Vagina (tissue), 2 donors: ENCODE measurements around the gene SSU72. TPM values are rescaled to one million over a fixed set of nuclear protein-coding genes. Genes with fewer than 3 reads are reported as not detected.

Experiments
- DNase-seq, 2 donors: peaks; one replicate each; pipeline ENCODE4 v3.0.0-alpha.2; 2017; ENCODE audit errors: extremely low spot score in 2 of 2
- H3K27ac ChIP-seq: fragments of 200-600 bp; sonication (generic); one replicate; pipeline ENCODE4 v1.5.1; 2019
- H3K27me3 ChIP-seq: fragments of 200-600 bp; sonication (generic); one replicate; pipeline ENCODE4 v1.5.1; 2019
- H3K36me3 ChIP-seq, 2 donors: fragments of 200-600 bp; sonication (generic); one replicate each; pipeline ENCODE4 v1.5.1; 2017 to 2019
- H3K4me1 ChIP-seq: fragments of 200-600 bp; sonication (generic); one replicate; pipeline ENCODE4 v1.5.1; 2019
- H3K4me3 ChIP-seq, 2 donors: fragments of 200-600 bp; sonication (generic); 1 replicate in 1 of 2; 2 replicates in 1 of 2; pipeline ENCODE4 v1.5.1; 2016 to 2019
- H3K9me3 ChIP-seq: fragments of 200-600 bp; sonication (generic); one replicate; pipeline ENCODE4 v1.5.1; 2019
- CTCF ChIP-seq, 3 experiments: fragments of 450-650 bp in 2 of 3; fragments of 200-600 bp in 1 of 3; sonication (generic) in 1 of 3; IDR thresholded peaks; one replicate each; pipeline ENCODE4 v1.5.1; 2017 to 2019; ENCODE audit warnings: antibody characterized with exemption in 3 of 3, mild to moderate bottlenecking in 2 of 3, moderate library complexity in 2 of 3
- POLR2A ChIP-seq, 2 donors: fragments of 450-650 bp; IDR thresholded peaks; one replicate each; pipeline ENCODE4 v1.6.1; 2017; ENCODE audit warnings: antibody characterized with exemption in 2 of 2, mild to moderate bottlenecking in 2 of 2, moderate library complexity in 2 of 2
- POLR2AphosphoS5 ChIP-seq, 2 donors: sonication (generic); formaldehyde crosslinking; IDR thresholded peaks; one replicate each; pipeline ENCODE4 v1.9.0; 2017; ENCODE audit warnings: antibody characterized with exemption in 2 of 2, mild to moderate bottlenecking in 2 of 2, low read depth in 1 of 2; ENCODE audit not compliant: insufficient read depth in 1 of 2
- intact Hi-C: fragments of 100-400 bp; cut with DNase I; formaldehyde crosslinking; loops from one replicate; pipeline ENCODE4 v1.15.1; 2023
- total RNA-seq: library from RNA; depleted of rRNA; stranded (reverse); fragments of >200 nt; gene quantifications from one replicate; pipeline ENCODE4 v1.2.3, GENCODE V29; 2016

Gene SSU72
- total RNA-seq, 1 donor from 2014 or later = 105 TPM

DNA sequence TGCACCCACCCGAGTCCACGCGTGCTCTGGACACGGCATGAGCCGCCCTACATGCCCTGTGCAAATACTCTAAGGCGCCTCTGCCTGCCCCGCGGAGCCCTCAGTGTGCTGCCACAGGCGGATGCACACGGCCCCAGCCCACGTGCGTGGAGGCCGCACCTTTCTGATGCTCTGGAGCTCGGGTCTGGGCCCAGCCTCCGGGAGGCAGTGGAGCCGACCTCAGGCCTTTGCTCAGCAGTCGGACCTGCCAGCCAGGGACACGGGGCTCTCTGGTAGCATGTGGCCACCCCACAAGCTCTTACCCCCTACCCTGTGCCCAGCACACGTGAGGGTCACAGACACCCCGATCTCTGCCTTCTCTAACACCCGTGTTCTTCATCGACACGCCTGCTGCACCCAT is 36.3 kb downstream of the SSU72 start:
- no peaks in the 10 kb centered on the region for H3K9me3 ChIP-seq
- no peaks in the 10 kb centered on the region for H3K36me3 ChIP-seq
- TF ChIP-seq POLR2AphosphoS5 (IDR thresholded peaks at IDR 0.05; ENCODE audit: insufficient read depth in 1 of 2, low read depth in 1 of 2) (no peak), POLR2A (IDR thresholded peaks at IDR 0.05) (no peak), CTCF (IDR thresholded peaks at IDR 0.05) (no peak)
- peaks cover 22% of the 10 kb centered on the region for H3K4me1 ChIP-seq
- no peak overlapping the region for H3K4me3 ChIP-seq
- H3K27me3 ChIP-seq = no peaks in the 10 kb centered on the region
- intact Hi-C loops = no loop called here
- no peak for DNase-seq
- no peak overlapping the region for H3K27ac ChIP-seq

DNA sequence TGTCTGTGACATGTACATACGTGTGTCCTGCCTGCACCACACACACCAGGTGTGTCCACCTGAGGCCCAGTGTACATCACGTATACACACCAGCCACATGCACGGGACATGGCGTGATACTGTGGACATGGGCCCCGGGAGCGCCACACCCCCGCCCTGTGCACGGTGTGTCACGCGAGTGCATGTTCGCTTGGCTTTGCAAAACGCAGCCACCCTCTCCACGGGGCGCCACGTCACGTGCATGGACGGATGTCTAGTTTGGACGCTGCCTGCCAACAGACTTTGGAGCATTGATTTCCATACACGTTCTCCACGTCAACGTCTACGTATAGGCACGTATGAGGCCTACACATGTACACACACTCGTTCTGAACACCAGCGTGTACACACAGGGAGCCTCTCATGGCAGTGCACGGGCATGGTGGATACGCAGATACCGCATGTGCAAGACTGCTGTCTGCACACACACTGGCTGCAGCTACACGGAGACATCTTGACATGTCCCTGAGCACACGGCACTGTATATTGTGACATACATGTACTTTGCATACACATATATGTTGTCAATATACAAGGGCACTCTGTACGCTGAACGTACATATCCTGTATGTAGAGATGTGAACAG is 36.9 kb downstream of the SSU72 start:
- no peaks in the 10 kb centered on the region for H3K36me3 ChIP-seq
- H3K27ac ChIP-seq = no peak overlapping the region
- no peak for DNase-seq
- intact Hi-C loops = no loop called here
- H3K4me1 ChIP-seq = peaks cover 22% of the 10 kb centered on the region
- no peaks in the 10 kb centered on the region for H3K9me3 ChIP-seq
- TF ChIP-seq CTCF (IDR thresholded peaks at IDR 0.05) (no peak), POLR2A (IDR thresholded peaks at IDR 0.05) (no peak), POLR2AphosphoS5 (IDR thresholded peaks at IDR 0.05; ENCODE audit: insufficient read depth in 1 of 2, low read depth in 1 of 2) (no peak)
- H3K27me3 ChIP-seq = no peaks in the 10 kb centered on the region
- H3K4me3 ChIP-seq = no peak overlapping the region

DNA sequence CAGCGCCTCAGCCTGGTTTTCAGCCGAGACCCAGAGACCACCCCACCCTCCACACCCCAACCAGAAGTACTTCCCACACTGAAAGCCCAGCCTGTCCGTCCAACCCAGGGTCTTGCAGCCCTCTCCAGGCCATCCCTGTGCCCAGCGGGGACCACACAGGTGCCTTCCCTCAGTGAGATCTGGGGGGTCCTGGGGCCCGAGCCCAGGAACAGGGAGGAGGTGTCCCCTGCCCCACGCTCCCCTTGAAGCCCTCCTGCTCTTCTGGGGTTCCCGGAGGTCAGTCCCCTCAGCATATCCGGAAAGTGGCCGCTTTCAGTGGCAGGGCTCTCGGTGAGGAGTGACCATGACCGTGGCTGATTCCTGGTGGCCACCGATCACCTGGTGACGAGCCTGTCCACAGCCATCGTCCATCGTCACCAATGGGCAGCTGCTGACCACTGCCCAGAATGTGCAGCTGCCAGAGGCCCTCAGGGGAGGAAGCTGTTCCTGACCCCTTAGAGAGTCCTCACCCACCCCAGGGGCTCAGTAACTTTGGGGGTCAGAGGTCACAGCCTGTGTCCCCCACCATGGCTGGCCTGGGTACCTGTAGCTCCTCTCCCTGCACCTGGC is 37.6 kb downstream of the SSU72 start:
- no peak overlapping the region for H3K27ac ChIP-seq
- H3K36me3 ChIP-seq = no peaks in the 10 kb centered on the region
- no peak overlapping the region for H3K4me3 ChIP-seq
- DNase-seq = no peak
- intact Hi-C loops = no loop called here
- H3K9me3 ChIP-seq = no peaks in the 10 kb centered on the region
- TF ChIP-seq CTCF (IDR thresholded peaks at IDR 0.05) (no peak), POLR2AphosphoS5 (IDR thresholded peaks at IDR 0.05; ENCODE audit: insufficient read depth in 1 of 2, low read depth in 1 of 2) (no peak), POLR2A (IDR thresholded peaks at IDR 0.05) (no peak)
- no peaks in the 10 kb centered on the region for H3K27me3 ChIP-seq
- peaks cover 22% of the 10 kb centered on the region for H3K4me1 ChIP-seq

DNA sequence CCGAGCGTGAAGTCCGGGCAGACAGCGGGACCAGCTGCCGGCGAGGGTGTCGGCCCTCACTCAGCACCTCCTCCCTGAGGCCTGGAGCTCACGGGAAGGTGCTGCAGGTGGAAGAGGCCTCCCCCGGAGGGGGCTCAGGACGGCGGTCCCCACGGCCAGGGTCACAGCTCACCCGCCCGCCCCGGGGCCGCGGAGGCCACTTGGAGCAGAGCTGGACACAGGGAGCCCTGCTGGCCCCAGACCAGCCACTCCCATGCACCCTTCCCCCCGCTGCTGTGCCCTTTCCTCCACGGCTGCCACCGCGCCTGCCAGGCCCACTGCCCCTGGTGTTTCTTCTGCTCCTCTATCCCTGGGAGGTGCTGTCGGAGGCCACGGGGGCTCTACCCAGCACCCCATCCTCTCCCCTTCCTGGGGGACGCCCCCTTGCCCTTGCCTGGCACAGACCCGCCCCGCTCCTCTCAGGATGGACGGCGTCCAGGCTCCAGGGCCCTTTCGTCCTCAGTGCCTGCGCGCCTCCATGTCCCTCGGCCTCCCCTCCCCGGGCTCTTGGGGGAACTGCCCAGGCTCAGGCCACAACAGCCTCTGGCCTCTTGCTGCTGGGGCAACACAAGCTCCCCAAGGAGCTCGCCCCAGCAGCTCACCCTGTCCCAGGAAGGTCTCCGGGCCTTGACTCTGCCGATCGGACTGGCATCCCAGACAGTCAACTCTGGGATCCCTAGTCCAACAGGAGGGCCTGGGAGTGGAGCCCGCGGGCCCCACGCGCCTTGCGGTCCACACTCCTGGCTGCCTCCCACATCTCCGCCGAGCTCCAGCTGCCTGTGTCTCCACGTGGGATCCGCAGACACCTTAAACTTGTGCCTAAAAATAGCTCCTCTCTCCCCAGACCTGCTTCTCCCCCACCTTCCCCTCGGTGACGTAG is 38.4 kb downstream of the SSU72 start:
- Histone ChIP-seq H3K4me3 (no peak overlapping the region), H3K4me1 (peaks cover 22% of the 10 kb centered on the region), H3K27ac (no peak overlapping the region), H3K36me3 (no peaks in the 10 kb centered on the region), H3K9me3 (no peaks in the 10 kb centered on the region), H3K27me3 (no peaks in the 10 kb centered on the region)
- intact Hi-C loops = no loop called here
- TF ChIP-seq POLR2AphosphoS5 (IDR thresholded peaks at IDR 0.05; ENCODE audit: insufficient read depth in 1 of 2, low read depth in 1 of 2) = no peak
- no peak for DNase-seq

DNA sequence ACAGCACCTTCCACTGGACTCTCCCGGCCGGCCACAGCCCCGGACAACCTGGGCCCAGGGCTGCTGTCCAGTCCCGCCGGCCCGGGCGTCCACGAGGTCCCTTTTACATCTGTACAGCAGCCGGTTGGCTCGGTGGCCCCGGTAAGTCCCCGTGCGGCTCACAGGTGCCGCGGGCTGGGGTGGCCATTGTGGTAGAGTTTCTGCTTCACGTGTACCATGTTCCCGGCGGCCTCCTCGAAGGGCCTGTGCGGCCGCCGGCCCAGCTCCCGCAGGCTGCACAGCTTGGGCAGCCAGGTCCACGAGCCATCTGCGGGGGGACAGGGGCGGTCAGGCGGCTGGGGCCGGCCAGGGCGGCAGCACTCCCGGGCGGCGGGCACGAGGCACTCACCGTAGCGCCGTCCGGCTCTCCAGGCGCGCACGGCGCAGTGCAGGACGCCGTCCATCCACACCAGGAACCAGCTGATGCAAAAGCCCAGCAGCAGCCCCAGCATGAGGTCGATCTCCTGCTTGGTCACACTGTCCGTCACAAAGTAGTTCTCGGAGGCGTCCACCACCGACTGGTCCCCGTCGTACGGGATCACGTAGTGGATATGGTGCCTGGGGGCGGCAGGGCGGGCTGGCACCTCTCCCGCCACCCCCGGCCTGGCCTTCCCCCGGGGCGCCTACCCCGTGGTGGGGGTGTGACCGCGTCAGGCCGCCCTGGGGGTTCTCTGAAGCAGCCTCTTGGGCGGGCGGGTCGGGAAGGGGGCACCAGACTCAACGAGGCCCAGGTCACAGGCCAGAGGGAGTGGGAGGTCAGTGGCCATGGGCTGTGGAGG is 39.3 kb downstream of the SSU72 start:
- Histone ChIP-seq H3K27ac (no peak overlapping the region), H3K36me3 (no peaks in the 10 kb centered on the region), H3K9me3 (no peaks in the 10 kb centered on the region), H3K27me3 (no peaks in the 10 kb centered on the region), H3K4me3 (no peak overlapping the region), H3K4me1 (peaks cover 14% of the 10 kb centered on the region)
- TF ChIP-seq POLR2AphosphoS5 (IDR thresholded peaks at IDR 0.05; ENCODE audit: insufficient read depth in 1 of 2, low read depth in 1 of 2) (no peak), POLR2A (IDR thresholded peaks at IDR 0.05) (no peak), CTCF (IDR thresholded peaks at IDR 0.05) (no peak)
- DNase-seq = no peak
- intact Hi-C loops = no loop called here
